Type B pancreatic cell (in vitro differentiated cells): ENCODE measurements around the gene CORO2A. TPM values are rescaled to one million over a fixed set of nuclear protein-coding genes. Genes with fewer than 3 reads are reported as not detected.
A peak's percentile ranks its signal among the peaks of the same experiment; 100 is the strongest.

Experiments used
- DNase-seq: peaks from one replicate; pipeline ENCODE4 v3.0.0; 2021; ENCODE audit warnings: mixed read lengths; ENCODE audit not compliant: unreplicated experiment; ENCODE audit errors: extremely low spot score
- H3K27ac Mint-ChIP-seq: 2 replicates; pipeline ENCODE4 v1.8.0; 2021; ENCODE audit warnings: mild to moderate bottlenecking, mixed read lengths
- H3K27me3 Mint-ChIP-seq: 2 replicates; pipeline ENCODE4 v1.8.0; 2021; ENCODE audit warnings: mixed read lengths
- H3K36me3 Mint-ChIP-seq: 2 replicates; pipeline ENCODE4 v1.8.0; 2021; ENCODE audit warnings: mixed read lengths
- H3K4me1 Mint-ChIP-seq: one replicate; pipeline ENCODE4 v1.8.0; 2021; ENCODE audit warnings: mixed read lengths; ENCODE audit not compliant: unreplicated experiment
- H3K4me3 Mint-ChIP-seq: 2 replicates; pipeline ENCODE4 v1.8.0; 2021; ENCODE audit warnings: mild to moderate bottlenecking, mixed read lengths
- H3K9me3 Mint-ChIP-seq: 2 replicates; pipeline ENCODE4 v1.8.0; 2021; ENCODE audit warnings: mixed read lengths
- CTCF ChIP-seq: fragments of 200-600 bp; sonication (generic); conservative IDR thresholded peaks from 2 replicates; pipeline ENCODE4 v1.5.0; 2021; ENCODE audit warnings: antibody characterized with exemption, mild to moderate bottlenecking
- total RNA-seq: library from RNA; stranded (reverse); gene quantifications from 2 replicates; pipeline ENCODE4 v1.2.1, GENCODE V29; 2021; ENCODE audit warnings: low replicate concordance

CORO2A gene
- total RNA-seq, 1 donor from 2014 or later = 9.9 TPM

GRCh38 chr9:98226957-98227356, 34.5 kb upstream of the CORO2A start:
- Mint-ChIP-seq H3K9me3 (no peaks in the 10 kb centered on the region), H3K36me3 (peaks cover 8% of the 10 kb centered on the region), H3K27me3 (no peaks in the 10 kb centered on the region), H3K4me3 (peak overlapping the region; percentile 3), H3K27ac (peak overlapping the region; percentile 58), H3K4me1 (peaks cover 24% of the 10 kb centered on the region)
- no peak for TF ChIP-seq CTCF
- no peak for DNase-seq

- Mint-ChIP-seq H3K36me3 (peaks cover 8% of the 10 kb centered on the region), H3K9me3 (no peaks in the 10 kb centered on the region), H3K27ac (peak overlapping the region; percentile 58), H3K4me3 (no peak overlapping the region), H3K27me3 (no peaks in the 10 kb centered on the region), H3K4me1 (peaks cover 25% of the 10 kb centered on the region)
- no peak for DNase-seq
- no peak for TF ChIP-seq CTCF
Observed at GRCh38 chr9:98226516-98226915, 34.1 kb upstream of the CORO2A start.

DNA sequence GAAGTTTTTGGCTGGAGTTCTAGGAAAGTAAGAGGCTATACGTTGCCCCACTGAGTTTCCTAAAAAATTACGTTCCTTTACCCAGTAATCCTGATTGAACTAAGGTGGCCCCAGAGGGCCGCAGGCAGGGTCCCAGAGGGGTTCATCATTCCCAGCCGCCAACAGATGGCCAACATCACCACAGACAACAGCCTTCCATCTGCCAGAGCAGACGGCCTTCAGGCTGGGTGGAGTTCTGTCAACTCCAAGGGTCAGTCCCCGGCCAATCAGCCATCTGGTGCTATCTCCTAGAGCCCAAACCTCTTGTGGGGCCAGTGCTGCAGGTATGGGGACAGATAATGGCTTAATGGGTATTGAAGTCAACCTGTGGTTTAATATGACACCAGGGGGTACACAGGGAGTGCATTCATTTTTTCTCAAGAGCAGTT, 32.6 kb upstream of the CORO2A start:
- no peak overlapping the region for H3K27ac Mint-ChIP-seq
- H3K4me1 Mint-ChIP-seq = peaks cover 25% of the 10 kb centered on the region
- DNase-seq = no peak
- TF ChIP-seq CTCF = no peak
- no peaks in the 10 kb centered on the region for H3K9me3 Mint-ChIP-seq
- H3K4me3 Mint-ChIP-seq = no peak overlapping the region
- peaks cover 8% of the 10 kb centered on the region for H3K36me3 Mint-ChIP-seq
- no peaks in the 10 kb centered on the region for H3K27me3 Mint-ChIP-seq

- Mint-ChIP-seq H3K4me1 (peaks cover 34% of the 10 kb centered on the region), H3K36me3 (peaks cover 5% of the 10 kb centered on the region), H3K9me3 (no peaks in the 10 kb centered on the region)
Observed at GRCh38 chr9:98222885-98223691, 30.7 kb upstream of the CORO2A start.

GRCh38 chr9:98220911-98221310, 28.5 kb upstream of the CORO2A start:
- no peak for TF ChIP-seq CTCF
- Mint-ChIP-seq H3K4me3 (no peak overlapping the region), H3K27me3 (no peaks in the 10 kb centered on the region), H3K36me3 (peaks cover 5% of the 10 kb centered on the region), H3K27ac (no peak overlapping the region), H3K9me3 (no peaks in the 10 kb centered on the region), H3K4me1 (peaks cover 24% of the 10 kb centered on the region)
- DNase-seq = no peak

More at GRCh38 chr9:98222885-98223691, 30.7 kb upstream of the CORO2A start:
- no peak for DNase-seq
- no peaks in the 10 kb centered on the region for H3K27me3 Mint-ChIP-seq
- peak overlapping the region; percentile 62 for H3K27ac Mint-ChIP-seq
- no peak overlapping the region for H3K4me3 Mint-ChIP-seq
- no peak for TF ChIP-seq CTCF
